CD4-positive, alpha-beta T cell treated with Interleukin-1 beta for 1 hour (primary cell): ENCODE measurements around the gene MYRIP.
"Not testable (repeated sequence)": the region's sequence is repeated elsewhere in the genome, so short reads cannot be mapped to it uniquely, and the experiment has no call there.

Experiments used
- DNase-seq, 2 donors: peaks; one replicate each; pipeline ENCODE4 v3.0.0-alpha.2; 2020 to 2022

The MYRIP gene

GRCh38 chr3:40247714-40248454 lies 438.5 kb downstream of the MYRIP start:
- no peak for DNase-seq

GRCh38 chr3:40248591-40248990 lies 439.2 kb downstream of the MYRIP start:
- no peak for DNase-seq

GRCh38 chr3:40249168-40249567 lies 439.8 kb downstream of the MYRIP start:
- no peak for DNase-seq

GRCh38 chr3:40254491-40254890 lies 445.1 kb downstream of the MYRIP start:
- no peak for DNase-seq

- no peak for DNase-seq
Observed at GRCh38 chr3:40254891-40255290, 445.5 kb downstream of the MYRIP start.

- DNase-seq, result no peak
Observed at GRCh38 chr3:40255532-40255931, 446.1 kb downstream of the MYRIP start.

GRCh38 chr3:40258064-40258463 lies 448.7 kb downstream of the MYRIP start:
- DNase-seq, result no peak

GRCh38 chr3:40258555-40258954 lies 449.1 kb downstream of the MYRIP start:
- no peak for DNase-seq

GRCh38 chr3:40262331-40262730 lies 452.9 kb downstream of the MYRIP start:
- no peak for DNase-seq

- no peak for DNase-seq
Observed at GRCh38 chr3:40264451-40264850, 455.0 kb downstream of the MYRIP start.

GRCh38 chr3:40265181-40265580 lies 455.8 kb downstream of the MYRIP start:
- no peak for DNase-seq

- DNase-seq, result no peak
Observed at GRCh38 chr3:40267937-40268724, 458.7 kb downstream of the MYRIP start.

- no peak for DNase-seq
Observed at GRCh38 chr3:40268802-40269524, 459.6 kb downstream of the MYRIP start.

- DNase-seq, result no peak
Observed at GRCh38 chr3:40278791-40279190, 469.4 kb downstream of the MYRIP start.

GRCh38 chr3:40281995-40282394 lies 472.6 kb downstream of the MYRIP start:
- DNase-seq, result no peak

GRCh38 chr3:40283057-40283456 lies 473.6 kb downstream of the MYRIP start:
- DNase-seq, result not testable (repeated sequence)

- DNase-seq, result no peak
Observed at GRCh38 chr3:40287248-40287647, 477.8 kb downstream of the MYRIP start.

GRCh38 chr3:40290396-40290795 lies 481.0 kb downstream of the MYRIP start:
- DNase-seq, result peak; percentile 7 to 36

- DNase-seq, result no peak
Observed at GRCh38 chr3:40291471-40291870, 482.1 kb downstream of the MYRIP start.

- no peak for DNase-seq
Observed at GRCh38 chr3:40292637-40293349, 483.4 kb downstream of the MYRIP start.

- no peak for DNase-seq
Observed at GRCh38 chr3:40294434-40294833, 485.0 kb downstream of the MYRIP start.

GRCh38 chr3:40298075-40298474 lies 488.7 kb downstream of the MYRIP start:
- DNase-seq, result no peak

- no peak for DNase-seq
Observed at GRCh38 chr3:40299130-40299720, 489.8 kb downstream of the MYRIP start.
